ENCODE measurements around the gene SLC38A1.

Gene SLC38A1

DNA sequence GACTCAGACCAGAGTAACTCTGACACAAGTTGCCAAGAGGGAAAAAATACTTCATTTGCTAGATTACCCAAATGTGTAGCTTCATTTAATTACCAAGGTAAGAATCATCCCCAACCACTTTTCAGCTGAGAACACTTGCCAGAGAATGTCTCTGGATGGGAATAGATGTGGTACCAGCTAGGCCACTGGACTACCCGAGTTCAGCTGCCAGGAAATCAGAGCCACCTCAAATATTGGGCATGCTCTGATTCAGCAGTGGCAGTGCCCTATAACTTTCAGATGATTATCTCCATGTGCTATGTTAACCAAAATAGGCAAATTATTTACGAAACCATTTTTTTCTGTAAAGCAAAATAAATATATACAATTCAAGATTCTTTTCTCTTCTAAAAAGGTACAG is 80.7 kb downstream of the SLC38A1 start:
- TF ChIP-seq, protein P1, sequence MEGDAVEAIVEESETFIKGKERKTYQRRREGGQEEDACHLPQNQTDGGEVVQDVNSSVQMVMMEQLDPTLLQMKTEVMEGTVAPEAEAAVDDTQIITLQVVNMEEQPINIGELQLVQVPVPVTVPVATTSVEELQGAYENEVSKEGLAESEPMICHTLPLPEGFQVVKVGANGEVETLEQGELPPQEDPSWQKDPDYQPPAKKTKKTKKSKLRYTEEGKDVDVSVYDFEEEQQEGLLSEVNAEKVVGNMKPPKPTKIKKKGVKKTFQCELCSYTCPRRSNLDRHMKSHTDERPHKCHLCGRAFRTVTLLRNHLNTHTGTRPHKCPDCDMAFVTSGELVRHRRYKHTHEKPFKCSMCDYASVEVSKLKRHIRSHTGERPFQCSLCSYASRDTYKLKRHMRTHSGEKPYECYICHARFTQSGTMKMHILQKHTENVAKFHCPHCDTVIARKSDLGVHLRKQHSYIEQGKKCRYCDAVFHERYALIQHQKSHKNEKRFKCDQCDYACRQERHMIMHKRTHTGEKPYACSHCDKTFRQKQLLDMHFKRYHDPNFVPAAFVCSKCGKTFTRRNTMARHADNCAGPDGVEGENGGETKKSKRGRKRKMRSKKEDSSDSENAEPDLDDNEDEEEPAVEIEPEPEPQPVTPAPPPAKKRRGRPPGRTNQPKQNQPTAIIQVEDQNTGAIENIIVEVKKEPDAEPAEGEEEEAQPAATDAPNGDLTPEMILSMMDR (IDR thresholded peaks at IDR 0.05; ENCODE audit: control insufficient read depth, extremely low read depth, insufficient read depth), result no peak
- DNase-seq (ENCODE audit: low read depth), result no peak
- H3K4me3 ChIP-seq (ENCODE audit: low read depth, low read length), result no peak overlapping the region

DNA sequence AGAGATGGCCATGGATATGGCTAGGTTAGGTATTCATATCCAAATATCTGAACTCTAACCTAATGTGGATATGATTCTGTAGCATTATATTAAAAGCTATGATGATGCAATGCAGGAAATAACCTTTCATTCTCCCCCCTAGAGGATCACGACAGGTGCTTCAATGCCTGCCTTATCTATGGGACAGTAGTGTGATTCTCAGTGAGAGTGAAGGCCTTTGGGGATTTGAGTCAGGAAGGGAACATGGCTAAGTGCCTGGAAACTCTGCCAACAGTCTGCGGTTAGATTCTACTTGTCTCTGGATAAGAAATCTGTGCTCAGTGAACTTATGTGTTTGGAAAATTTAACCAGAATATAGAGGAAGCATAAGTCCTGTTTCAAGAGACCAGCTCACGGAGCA is 81.8 kb downstream of the SLC38A1 start:
- TF ChIP-seq, protein P1 (IDR thresholded peaks at IDR 0.05; ENCODE audit: control insufficient read depth, extremely low read depth, insufficient read depth), result no peak
- H3K4me3 ChIP-seq (ENCODE audit: low read depth, low read length), result no peak overlapping the region
- peak; percentile 33 for DNase-seq (ENCODE audit: low read depth)

DNA sequence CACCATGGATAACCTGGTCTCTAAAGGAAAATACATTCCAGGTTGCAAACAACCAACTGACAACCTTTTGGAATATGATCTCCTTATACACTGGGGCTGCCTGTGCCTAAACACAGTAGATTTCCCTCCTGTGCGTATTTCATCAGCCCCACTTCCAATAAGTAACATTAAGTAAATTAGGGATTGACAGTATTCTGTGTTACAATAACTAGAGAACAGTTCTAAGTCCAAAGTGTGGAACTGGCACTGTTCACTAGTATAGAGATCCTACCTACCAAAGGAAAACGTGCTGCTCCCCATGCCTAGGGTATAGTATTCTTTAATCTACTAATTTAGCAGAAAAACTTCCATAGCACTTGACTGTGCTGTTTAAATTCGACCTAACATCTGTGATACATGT is 82.8 kb downstream of the SLC38A1 start:
- no peak overlapping the region for H3K4me3 ChIP-seq (ENCODE audit: low read depth, low read length)
- TF ChIP-seq, protein P1 (IDR thresholded peaks at IDR 0.05; ENCODE audit: control insufficient read depth, extremely low read depth, insufficient read depth), result no peak
- DNase-seq (ENCODE audit: low read depth), result no peak

DNA sequence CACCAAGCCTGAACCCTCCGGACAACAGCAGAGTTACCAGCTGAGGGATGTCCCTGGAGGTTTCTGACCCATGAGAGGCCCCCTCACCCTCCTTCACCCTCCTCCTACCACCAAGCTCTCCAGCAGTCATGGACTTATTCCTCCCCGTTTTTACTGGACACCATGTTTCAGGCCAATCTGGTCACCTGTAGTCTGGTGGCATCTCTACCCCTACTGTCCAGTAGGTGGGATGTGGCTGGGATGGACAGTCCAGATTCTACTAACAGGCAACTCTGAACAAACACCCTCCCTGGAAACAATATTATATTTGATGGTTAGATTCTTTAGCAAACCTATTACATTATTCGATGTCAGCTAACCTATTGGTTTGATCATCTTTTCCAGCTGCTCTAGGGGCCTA is 83.2 kb downstream of the SLC38A1 start:
- no peak overlapping the region for H3K4me3 ChIP-seq (ENCODE audit: low read depth, low read length)
- no peak for DNase-seq (ENCODE audit: low read depth)
- TF ChIP-seq, protein P1 (IDR thresholded peaks at IDR 0.05; ENCODE audit: control insufficient read depth, extremely low read depth, insufficient read depth), result no peak

DNA sequence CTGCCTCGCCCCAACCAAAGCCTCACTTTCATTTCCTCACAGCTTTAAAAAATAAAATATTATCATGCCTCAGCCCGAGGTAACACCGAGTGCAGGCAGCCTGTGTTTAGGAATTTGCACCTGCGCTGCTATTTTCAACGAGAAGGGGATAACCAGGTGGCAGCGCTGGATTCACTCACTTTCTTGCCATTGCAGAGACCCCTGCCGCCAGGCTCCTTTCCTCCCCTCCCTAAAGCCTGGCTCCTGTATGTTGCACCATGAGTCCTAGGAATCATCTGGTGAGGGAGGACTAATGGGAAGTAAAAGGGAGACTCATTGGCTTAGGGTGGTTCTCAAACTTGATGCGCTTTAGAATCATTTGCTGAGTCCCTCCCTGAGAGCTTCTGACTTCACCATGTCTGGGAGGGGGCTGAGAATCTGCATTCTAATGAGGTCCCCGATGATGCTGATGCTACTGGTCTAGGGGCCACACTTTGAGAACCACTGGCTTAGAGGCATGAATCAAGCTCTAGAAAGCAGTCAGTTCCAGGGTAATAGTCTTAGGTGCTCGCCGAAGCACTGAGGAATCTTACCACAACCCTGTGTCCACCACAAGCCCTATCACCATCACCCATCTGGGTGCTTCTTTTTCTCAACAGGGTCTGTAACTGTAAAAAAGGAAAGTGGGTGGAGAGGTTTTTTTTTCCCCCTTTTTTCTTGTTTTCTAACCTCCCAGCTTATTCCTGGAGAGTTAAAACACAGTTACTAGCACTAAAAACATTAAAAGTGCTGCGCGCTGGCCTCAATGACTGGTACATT is 83.8 kb downstream of the SLC38A1 start:
- no peak overlapping the region for H3K4me3 ChIP-seq (ENCODE audit: low read depth, low read length)
- DNase-seq (ENCODE audit: low read depth), result no peak
- TF ChIP-seq, protein P1 (IDR thresholded peaks at IDR 0.05; ENCODE audit: control insufficient read depth, extremely low read depth, insufficient read depth), result no peak

DNA sequence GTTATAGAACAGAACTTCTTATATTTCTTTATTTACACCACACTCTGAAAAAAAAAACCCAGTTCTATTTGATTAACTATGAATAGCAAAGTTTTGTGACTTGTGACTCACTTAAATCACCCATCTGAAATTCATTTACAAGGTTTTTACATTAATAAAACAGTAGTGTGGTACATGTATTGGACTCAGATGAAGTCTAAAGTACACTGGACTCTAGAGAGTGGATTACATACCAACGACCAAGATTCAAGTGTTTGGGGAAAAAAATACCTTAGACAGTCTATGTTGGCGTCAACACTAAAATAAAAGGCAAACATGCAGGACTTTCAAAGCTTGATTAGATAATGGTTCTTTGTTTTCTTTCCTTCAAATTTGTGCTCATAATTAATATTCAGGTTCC is 85.7 kb downstream of the SLC38A1 start:
- DNase-seq (ENCODE audit: low read depth), result no peak
- TF ChIP-seq, protein P1 (IDR thresholded peaks at IDR 0.05; ENCODE audit: control insufficient read depth, extremely low read depth, insufficient read depth), result no peak

DNA sequence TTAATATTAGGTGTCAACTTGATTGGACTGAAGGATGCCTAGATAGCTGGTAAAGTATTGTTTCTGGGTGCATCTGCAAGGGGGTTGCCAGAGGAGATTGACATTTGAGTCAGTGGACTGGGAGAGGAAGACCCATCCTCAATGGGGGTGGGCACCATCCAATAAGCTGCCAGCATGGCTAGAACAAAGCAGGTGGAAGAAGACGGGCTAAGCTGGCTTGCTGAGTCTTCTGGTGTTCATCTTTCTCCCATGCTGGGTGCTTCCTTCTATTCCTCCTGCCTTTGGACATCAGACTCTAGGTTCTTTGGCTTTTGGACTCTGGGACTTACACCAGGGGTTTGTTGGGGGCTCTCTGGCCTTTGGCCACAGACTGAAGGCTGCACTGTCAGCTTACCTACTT is 87.4 kb downstream of the SLC38A1 start:
- TF ChIP-seq, protein P1 (IDR thresholded peaks at IDR 0.05; ENCODE audit: control insufficient read depth, extremely low read depth, insufficient read depth), result no peak
- no peak overlapping the region for H3K4me3 ChIP-seq (ENCODE audit: low read depth, low read length)
- DNase-seq (ENCODE audit: low read depth), result no peak

More for the DNA sequence above, 85.7 kb downstream of the SLC38A1 start:
- H3K4me3 ChIP-seq (ENCODE audit: low read depth, low read length), result no peak overlapping the region

Data from LNCaP clone FGC (cell line).